GM12878 (cell line): ENCODE measurements around the gene ZNF276. TPM values are rescaled to one million over a fixed set of nuclear protein-coding genes. Genes with fewer than 3 reads are reported as not detected.

ENCODE experiments used
- ATAC-seq: fragments of 200-7000 bp; cut with Tn5 transposase; 3 replicates; pipeline ENCODE4 v1.9.1; 2020; ENCODE audit warnings: mild to moderate bottlenecking, moderate library complexity
- BruUV-seq: library from RNA; stranded (reverse); fragments of 400-500 nt; replicated peaks from 2 replicates; lab custom pipeline; 2021; lab: Mats Ljungman, UMichigan
- CTCF ChIA-PET: fragments of 300-600 bp; sonication (Branson Sonifier 250); formaldehyde crosslinking; extraction: SDS; loops from one replicate; lab custom pipeline; 2021; ENCODE audit warnings: inconsistent platforms; lab: Yijun Ruan, JAX
- POLR2A ChIA-PET: fragments of 350-600 bp; formaldehyde crosslinking; extraction: SDS; loops from one replicate; lab custom pipeline; 2021; ENCODE audit warnings: inconsistent platforms; lab: Charles Lee
- RAD21 ChIA-PET: fragments of 300-600 bp; sonication (Branson Sonifier 250); formaldehyde crosslinking; loops from one replicate; lab custom pipeline; 2023; ENCODE audit warnings: antibody characterized with exemption; ENCODE audit not compliant: unreplicated experiment; lab: Charles Lee
- SMC1A ChIA-PET: fragments of 300-600 bp; sonication (Branson Sonifier 250); formaldehyde crosslinking; loops from one replicate; lab custom pipeline; 2023; ENCODE audit not compliant: unreplicated experiment, uncharacterized antibody; lab: Charles Lee
- DNase-seq: peaks from one replicate; pipeline ENCODE4 v3.0.0-alpha.2; 2011; ENCODE audit warnings: low read depth, low spot score
- FAIRE-seq: peaks from 3 replicates; lab custom pipeline; 2011; peaks lifted over from hg19 to GRCh38; lab: Jason Lieb, UNC
- H2AFZ ChIP-seq: 2 replicates; pipeline ENCODE4 v1.6.0; 2011; ENCODE audit warnings: low read depth, low read length, control low read depth; ENCODE audit not compliant: control insufficient read depth
- H3K27ac ChIP-seq: 2 replicates; pipeline ENCODE4 v1.5.1; 2011; ENCODE audit warnings: control low read depth; ENCODE audit not compliant: control insufficient read depth, insufficient read depth
- H3K27me3 ChIP-seq, 2 experiments: replicated peaks in 1 of 2; 2 replicates each; pipeline versions ENCODE4 v1.6.0 to v1.6.1; 2011; ENCODE audit warnings: low read length in 1 of 2; ENCODE audit not compliant: control insufficient read depth in 2 of 2, insufficient read depth in 2 of 2
- H3K36me3 ChIP-seq, 2 experiments: 2 replicates each; pipeline ENCODE4 v1.5.1; 2011; ENCODE audit warnings: low read length in 1 of 2; ENCODE audit not compliant: control insufficient read depth in 2 of 2, insufficient read depth in 2 of 2
- H3K4me1 ChIP-seq: 2 replicates; pipeline ENCODE4 v1.6.1; 2011; ENCODE audit warnings: mild to moderate bottlenecking, low read length, moderate library complexity, mixed read lengths; ENCODE audit not compliant: control insufficient read depth, insufficient read depth
- H3K4me2 ChIP-seq: 2 replicates; pipeline ENCODE4 v1.6.0; 2011; ENCODE audit warnings: control low read depth; ENCODE audit not compliant: control insufficient read depth, insufficient read depth
- H3K4me3 ChIP-seq: fragments of 200-600 bp; sonication (generic); 2 replicates; pipeline ENCODE4 v1.5.1; 2016
- H3K79me2 ChIP-seq: 2 replicates; pipeline ENCODE4 v1.6.0; 2011; ENCODE audit warnings: low read length; ENCODE audit not compliant: control insufficient read depth, insufficient read depth
- H3K9ac ChIP-seq: 2 replicates; pipeline ENCODE4 v1.8.0; 2011; ENCODE audit warnings: low read length, control low read depth, mixed read lengths; ENCODE audit not compliant: control insufficient read depth, insufficient read depth
- H3K9me3 ChIP-seq: replicated peaks from 3 replicates; pipeline ENCODE4 v1.5.1; 2011; ENCODE audit warnings: mild to moderate bottlenecking, low read length; ENCODE audit not compliant: control insufficient read depth, insufficient read depth
- H4K20me1 ChIP-seq: 2 replicates; pipeline ENCODE4 v1.6.0; 2011; ENCODE audit not compliant: control insufficient read depth, insufficient read depth
- ASH2L ChIP-seq: fragments of 300-600, 200-600 bp; sonication (generic); IDR thresholded peaks from 2 replicates; pipeline ENCODE4 v1.6.1; 2017; ENCODE audit warnings: low read depth, mild to moderate bottlenecking, borderline replicate concordance
- BMI1 ChIP-seq: fragments of 450-650 bp; IDR thresholded peaks from 2 replicates; pipeline ENCODE4 v1.6.1; 2016; ENCODE audit warnings: mild to moderate bottlenecking, moderate library complexity, borderline replicate concordance
- CBX5 ChIP-seq: sonication (generic); IDR thresholded peaks from 2 replicates; pipeline ENCODE4 v1.6.1; 2016; ENCODE audit warnings: low read depth, moderate library complexity, mild to moderate bottlenecking, inconsistent platforms
- CREB1 ChIP-seq: IDR thresholded peaks from 2 replicates; pipeline ENCODE4 v1.6.1; 2012; ENCODE audit warnings: low read depth, mild to moderate bottlenecking, inconsistent platforms
- CREM ChIP-seq: IDR thresholded peaks from 2 replicates; pipeline ENCODE4 v1.6.1; 2014; ENCODE audit warnings: antibody characterized with exemption, low read depth
- EGR1 ChIP-seq, 2 experiments: IDR thresholded peaks; 1 replicate in 1 of 2; 2 replicates in 1 of 2; pipeline ENCODE4 v1.6.1; 2011 to 2012; ENCODE audit warnings: low read depth in 2 of 2, low read length in 2 of 2, borderline replicate concordance in 1 of 2, mild to moderate bottlenecking in 1 of 2, moderate library complexity in 1 of 2
- GATAD2B ChIP-seq: fragments of 450-650 bp; conservative IDR thresholded peaks from 2 replicates; pipeline ENCODE4 v1.6.1; 2017; ENCODE audit warnings: low read depth, mild to moderate bottlenecking, moderate library complexity
- MTA2 ChIP-seq: fragments of 450-650 bp; IDR thresholded peaks from 2 replicates; pipeline ENCODE4 v1.6.1; 2016; ENCODE audit warnings: low read depth, mild to moderate bottlenecking, moderate library complexity
- NBN ChIP-seq: fragments of 450-650 bp; IDR thresholded peaks from 2 replicates; pipeline ENCODE4 v1.6.1; 2016
- POLR2AphosphoS2 ChIP-seq: IDR thresholded peaks from 2 replicates; pipeline ENCODE4 v1.6.1; 2011; ENCODE audit warnings: low read depth, mild to moderate bottlenecking, low read length, improper control_type of control experiment, moderate library complexity
- POLR2AphosphoS5 ChIP-seq: IDR thresholded peaks from 2 replicates; pipeline ENCODE4 v1.6.1; 2011; ENCODE audit warnings: mild to moderate bottlenecking, low read length, inconsistent platforms
- SIX5 ChIP-seq: IDR thresholded peaks from 2 replicates; pipeline ENCODE4 v1.6.1; 2011; ENCODE audit warnings: mild to moderate bottlenecking, low read depth, low read length, moderate library complexity; ENCODE audit not compliant: severe bottlenecking
- SREBF2 ChIP-seq: IDR thresholded peaks from 2 replicates; pipeline ENCODE4 v1.6.1; 2012; ENCODE audit warnings: mild to moderate bottlenecking, low read length
- TCF12 ChIP-seq: IDR thresholded peaks from 2 replicates; pipeline ENCODE4 v1.6.1; 2011; ENCODE audit warnings: low read depth, mild to moderate bottlenecking, low read length
- YBX1 ChIP-seq: fragments of 450-650 bp; IDR thresholded peaks from 2 replicates; pipeline ENCODE4 v1.6.1; 2016; ENCODE audit warnings: antibody characterized with exemption
- WGBS: methylation state at CpG from one replicate; pipeline ENCODE4 v1.1.6; 2016; ENCODE audit warnings: low lambda C conversion rate; ENCODE audit not compliant: insufficient replicate concordance, insufficient coverage; ENCODE audit errors: missing lambda C conversion rate; 5-methylcytosine and 5-hydroxymethylcytosine counted together
- in situ Hi-C: fragments of 300-500 bp; cut with MboI; formaldehyde crosslinking; loops from 9 replicates; pipeline ENCODE4 v1.14.3; 2018; ENCODE audit warnings: mixed read lengths
- intact Hi-C: fragments of 100-400 bp; cut with micrococcal nuclease; formaldehyde crosslinking; loops from one replicate; pipeline ENCODE4 v1.14.2; 2022; ENCODE audit not compliant: unreplicated experiment
- polyA plus RNA-seq, 11 experiments: library from polyadenylated mRNA; depleted of rRNA in 4 of 11; unstranded in 6 of 11; stranded (reverse) in 5 of 11; fragments of >200 nt; fragmentation: Nextera tagmentation in 4 of 11; fragmentation: Illumina TruSeq in 1 of 11; extraction: Ambion mirVana in 4 of 11; extraction: Trizol in 1 of 11; gene quantifications; 1 replicate in 1 of 11; 2 replicates in 10 of 11; pipeline versions ENCODE4 v1.2.1 to v1.2.3, GENCODE V29; 2011 to 2016; ENCODE audit warnings: inconsistent platforms in 2 of 11, missing spikeins in 2 of 11, low read depth in 1 of 11
- total RNA-seq, 4 experiments: library from RNA; depleted of rRNA in 3 of 4; stranded (reverse); fragments of >200 nt in 3 of 4; fragmentation: Illumina TruSeq in 1 of 4; extraction: Trizol in 1 of 4; gene quantifications; 2 replicates each; pipeline versions ENCODE4 v1.2.1 to v1.2.3, GENCODE V29; 2013 to 2021
- TF ChIP-seq, protein P1 (sequence below): fragments of 450-650 bp; IDR thresholded peaks from 2 replicates; pipeline ENCODE4 v1.6.1; 2016; ENCODE audit warnings: mild to moderate bottlenecking
- TF ChIP-seq, protein P2 (sequence below): fragments of 450-650 bp; IDR thresholded peaks from 2 replicates; pipeline ENCODE4 v1.6.1; 2014; ENCODE audit warnings: mild to moderate bottlenecking

The ZNF276 gene
- total and polyA plus RNA-seq, 10 of the 15 experiments (the other 5 are each of a cell fraction or from before 2014, with no cell fraction given): 0.27 to 22.7 (median 8.7) TPM

DNA sequence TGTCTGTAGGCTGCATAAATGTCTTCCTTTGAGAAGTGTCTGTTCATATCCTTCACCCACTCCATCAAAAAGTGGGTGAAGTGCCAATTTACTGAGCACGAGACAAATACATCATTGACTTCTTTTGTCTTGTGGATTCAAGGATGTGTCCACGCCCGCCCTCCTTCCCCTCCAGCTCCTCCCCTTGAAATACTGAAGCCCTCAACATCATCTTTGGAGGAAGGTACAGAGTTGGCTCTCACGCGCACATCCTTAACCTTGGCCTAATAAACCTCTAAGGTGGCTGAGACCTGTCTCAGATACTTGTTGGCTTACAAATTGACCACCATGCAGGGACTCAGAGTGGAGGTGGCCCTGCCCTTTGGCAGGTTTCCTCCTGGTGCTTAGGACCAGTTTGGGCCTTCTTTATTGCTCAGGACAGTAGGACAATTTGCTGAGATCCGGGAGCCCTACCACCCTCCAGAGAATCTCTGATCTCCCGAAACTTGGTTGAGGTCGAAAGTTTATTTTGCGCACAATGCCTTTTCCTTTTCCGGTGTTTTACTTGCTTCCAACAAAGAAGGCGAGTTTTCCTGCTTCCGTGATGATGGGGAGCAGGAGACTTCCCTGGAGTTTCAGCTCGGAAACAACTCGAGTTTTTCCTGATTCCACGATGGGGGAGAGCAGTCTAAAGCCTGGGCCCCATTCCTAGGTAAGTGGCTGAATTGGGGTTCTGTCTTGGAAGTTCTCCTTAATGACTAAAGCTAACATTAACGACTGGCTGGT is 49.0 kb upstream of the ZNF276 start (continued):
- TF ChIP-seq, protein P1, sequence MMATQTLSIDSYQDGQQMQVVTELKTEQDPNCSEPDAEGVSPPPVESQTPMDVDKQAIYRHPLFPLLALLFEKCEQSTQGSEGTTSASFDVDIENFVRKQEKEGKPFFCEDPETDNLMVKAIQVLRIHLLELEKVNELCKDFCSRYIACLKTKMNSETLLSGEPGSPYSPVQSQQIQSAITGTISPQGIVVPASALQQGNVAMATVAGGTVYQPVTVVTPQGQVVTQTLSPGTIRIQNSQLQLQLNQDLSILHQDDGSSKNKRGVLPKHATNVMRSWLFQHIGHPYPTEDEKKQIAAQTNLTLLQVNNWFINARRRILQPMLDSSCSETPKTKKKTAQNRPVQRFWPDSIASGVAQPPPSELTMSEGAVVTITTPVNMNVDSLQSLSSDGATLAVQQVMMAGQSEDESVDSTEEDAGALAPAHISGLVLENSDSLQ: no peak
- TF ChIP-seq EGR1 (IDR thresholded peaks at IDR 0.05; ENCODE audit: borderline replicate concordance in 1 of 2, low read depth in 2 of 2, low read length in 2 of 2) (no peak), YBX1 (no peak), MTA2 (no peak), CREB1 (no peak)
- TF ChIP-seq, protein P2, sequence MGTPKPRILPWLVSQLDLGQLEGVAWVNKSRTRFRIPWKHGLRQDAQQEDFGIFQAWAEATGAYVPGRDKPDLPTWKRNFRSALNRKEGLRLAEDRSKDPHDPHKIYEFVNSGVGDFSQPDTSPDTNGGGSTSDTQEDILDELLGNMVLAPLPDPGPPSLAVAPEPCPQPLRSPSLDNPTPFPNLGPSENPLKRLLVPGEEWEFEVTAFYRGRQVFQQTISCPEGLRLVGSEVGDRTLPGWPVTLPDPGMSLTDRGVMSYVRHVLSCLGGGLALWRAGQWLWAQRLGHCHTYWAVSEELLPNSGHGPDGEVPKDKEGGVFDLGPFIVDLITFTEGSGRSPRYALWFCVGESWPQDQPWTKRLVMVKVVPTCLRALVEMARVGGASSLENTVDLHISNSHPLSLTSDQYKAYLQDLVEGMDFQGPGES: no peak

DNA sequence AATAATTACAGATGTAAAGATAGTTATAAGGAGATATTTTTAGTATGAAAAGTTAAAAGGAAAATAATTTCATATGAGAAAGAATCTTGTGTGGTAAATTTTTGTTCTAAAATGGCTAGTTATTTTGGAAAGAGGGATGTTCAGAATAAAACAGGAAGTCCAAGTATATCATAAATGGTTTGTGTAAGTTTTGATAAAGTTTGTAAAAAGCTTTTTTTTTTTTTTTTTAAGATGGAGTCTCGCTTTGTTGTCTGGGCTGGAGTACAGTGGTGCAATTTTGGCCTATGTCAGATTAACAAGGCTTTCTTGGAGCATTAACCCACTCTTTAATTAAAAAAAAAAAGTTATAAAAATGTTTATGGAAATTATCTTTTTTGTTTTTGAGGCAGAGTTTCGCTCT is 43.1 kb upstream of the ZNF276 start:
- H3K4me3 ChIP-seq: no peak overlapping the region
- ChIA-PET CTCF (interaction anchor here (0.6 kb wide), 1 partner anchor 121 kb away, joined by 3 read pairs; no protein-coding TSS in a partner anchor), SMC1A (no interaction called here), POLR2A (no interaction called here), RAD21 (no interaction called here)
- no peak overlapping the region for H3K4me2 ChIP-seq
- intact Hi-C loops (no loop called here), in situ Hi-C loops (no loop called here)
- H4K20me1 ChIP-seq: no peaks in the 10 kb centered on the region
- H3K9ac ChIP-seq: no peak overlapping the region
- no peaks in the 10 kb centered on the region for H3K36me3 ChIP-seq
- H3K27me3 ChIP-seq: no peaks in the 10 kb centered on the region
- DNase-seq (no peak), ATAC-seq (no peak)
- H3K4me1 ChIP-seq: no peaks in the 10 kb centered on the region
- 43% methylated on average over 2 of the region's 2 CpGs for WGBS
- no peak overlapping the region for H3K27ac ChIP-seq
- TF ChIP-seq ASH2L (no peak), CBX5 (no peak), TCF12 (no peak), POLR2AphosphoS2 (no peak), GATAD2B (no peak), SREBF2 (no peak), CREM (no peak), BMI1 (no peak), SIX5 (no peak), NBN (no peak), POLR2AphosphoS5 (no peak)
- TF ChIP-seq, all 136 proteins: peak for 0
- Histone ChIP-seq H3K9me3 (no peaks in the 10 kb centered on the region; the same call in 2 of the 3 replicates), H2AFZ (no peak overlapping the region), H3K79me2 (no peaks in the 10 kb centered on the region)
- no peak for FAIRE-seq
- BruUV-seq: no TSS peak
